Heart left ventricle (tissue), 13 donors: ENCODE results near the gene DSEL.

ENCODE experiments used
- POLR2A ChIP-seq, 2 donors: fragments of 450-650 bp; IDR thresholded peaks; one replicate each; pipeline ENCODE4 v1.6.1; 2017; ENCODE audit warnings: antibody characterized with exemption in 2 of 2, mild to moderate bottlenecking in 2 of 2, moderate library complexity in 2 of 2
- TF ChIP-seq, protein P1 (sequence below), 12 donors: fragments of 200-600 bp; sonication (generic) in 4 of 12; IDR thresholded peaks; one replicate each; pipeline versions ENCODE4 v1.5.0 to v1.8.0; 2018 to 2022; ENCODE audit warnings: antibody characterized with exemption in 12 of 12, mild to moderate bottlenecking in 5 of 12
- donor health status: ischemic (EF 13 %, LVEDD 7.1; RV severe dilation, severe dysfunction).
- donor health status: DM: no; HTN: yes; CAD: no.
- donor health status: DM: no; HTN: no; CAD: no.
- donor health status: ischemic (EF 25% LVEDD 6.9; RV normal size, moderate dysfunction).
- donor health status: ischemic (EF 25% LVEDD 5.7; RV mildly dilated, moderate dysfunction).
- donor health status: ischemic (EF 35%, LVEDD 5.7; RV mildly dilated, moderate dysfunction).
- donor health status: nonischemic (EF 11% LVEDD 7.7; RV severe dilation, severe dysfunction).
- donor health status: DM: yes; HTN: yes; CAD: no.
- donor health status: PGD.
- donor health status: ischemic (EF 29% LVEDD 5.4; RV normal size, mild dysfunction).
- donor health status: nonischemic (EF 23%, LVEDD 6.1; RV moderate dilation, normal function).

DNA sequence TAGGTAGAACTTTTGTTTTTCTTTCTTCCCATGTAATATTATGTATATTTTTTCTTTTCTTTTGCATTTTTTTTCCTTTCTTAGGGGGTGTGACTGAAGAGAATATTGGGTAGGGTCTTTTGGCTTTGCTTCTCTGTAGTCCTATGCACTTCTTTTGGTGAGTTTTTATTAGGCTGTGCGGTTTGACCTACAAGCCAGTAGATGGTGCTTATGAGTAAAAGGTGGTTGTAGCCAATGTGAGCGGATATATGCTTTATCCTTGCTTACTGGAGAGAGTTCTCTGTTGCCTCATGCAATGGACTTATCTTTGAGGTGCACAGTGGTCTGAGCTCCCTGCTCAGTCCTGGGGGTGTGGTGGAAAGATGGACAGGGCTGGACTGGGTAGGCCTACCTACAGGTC, 52.7 kb downstream of the DSEL start:
- no peak for TF ChIP-seq POLR2A (IDR thresholded peaks at IDR 0.05)
- TF ChIP-seq, protein P1, sequence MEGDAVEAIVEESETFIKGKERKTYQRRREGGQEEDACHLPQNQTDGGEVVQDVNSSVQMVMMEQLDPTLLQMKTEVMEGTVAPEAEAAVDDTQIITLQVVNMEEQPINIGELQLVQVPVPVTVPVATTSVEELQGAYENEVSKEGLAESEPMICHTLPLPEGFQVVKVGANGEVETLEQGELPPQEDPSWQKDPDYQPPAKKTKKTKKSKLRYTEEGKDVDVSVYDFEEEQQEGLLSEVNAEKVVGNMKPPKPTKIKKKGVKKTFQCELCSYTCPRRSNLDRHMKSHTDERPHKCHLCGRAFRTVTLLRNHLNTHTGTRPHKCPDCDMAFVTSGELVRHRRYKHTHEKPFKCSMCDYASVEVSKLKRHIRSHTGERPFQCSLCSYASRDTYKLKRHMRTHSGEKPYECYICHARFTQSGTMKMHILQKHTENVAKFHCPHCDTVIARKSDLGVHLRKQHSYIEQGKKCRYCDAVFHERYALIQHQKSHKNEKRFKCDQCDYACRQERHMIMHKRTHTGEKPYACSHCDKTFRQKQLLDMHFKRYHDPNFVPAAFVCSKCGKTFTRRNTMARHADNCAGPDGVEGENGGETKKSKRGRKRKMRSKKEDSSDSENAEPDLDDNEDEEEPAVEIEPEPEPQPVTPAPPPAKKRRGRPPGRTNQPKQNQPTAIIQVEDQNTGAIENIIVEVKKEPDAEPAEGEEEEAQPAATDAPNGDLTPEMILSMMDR (IDR thresholded peaks at IDR 0.05), result no peak
